Stimulated activated CD8-positive, alpha-beta memory T cell treated with anti-CD3 and anti-CD28 coated beads, Interleukin-4, amount 100 ng/mL, for 48 hours (primary cell): ENCODE results near the gene IMMP2L.

Experiments
- DNase-seq: peaks from one replicate; pipeline ENCODE4 v3.0.0-alpha.2; 2020

IMMP2L gene

DNA sequence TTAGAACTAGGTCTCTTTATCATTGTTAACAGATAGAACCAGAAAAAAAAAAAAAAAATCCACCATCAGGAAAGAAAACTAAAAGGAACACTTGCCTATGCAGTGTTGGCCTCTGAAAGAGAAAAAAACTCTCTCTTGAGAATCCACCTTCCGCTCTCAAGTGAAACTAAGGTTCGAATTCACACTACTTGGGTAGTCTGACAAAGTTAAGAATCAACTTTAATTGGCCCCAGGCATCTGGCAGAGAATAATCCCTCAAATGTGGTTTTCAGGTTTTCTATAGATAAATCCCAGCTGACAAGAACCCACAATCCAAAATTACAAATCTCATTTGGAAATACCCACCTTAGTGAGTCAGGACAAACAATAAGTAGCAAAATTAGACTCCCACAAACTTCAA is 671.1 kb downstream of the IMMP2L start:
- no peak for DNase-seq

DNA sequence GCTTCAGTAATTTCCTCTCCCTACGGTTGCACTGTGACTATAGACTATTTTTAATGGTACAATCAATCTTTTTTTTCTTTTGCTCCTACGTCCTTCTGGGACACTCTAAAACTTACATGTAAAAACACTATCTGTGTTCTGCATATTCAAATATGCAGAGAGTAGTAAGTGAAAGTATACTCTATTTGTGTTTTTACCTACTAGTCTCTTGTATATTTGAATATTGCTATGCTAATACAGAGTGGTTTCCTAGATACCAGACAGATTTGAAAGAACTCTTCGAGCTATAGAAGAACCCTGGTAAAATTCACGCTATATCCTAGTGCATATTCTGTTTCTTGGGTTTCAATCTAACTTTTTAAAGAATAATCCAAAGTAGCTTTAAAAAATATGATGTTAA is 672.2 kb downstream of the IMMP2L start:
- DNase-seq = no peak

DNA sequence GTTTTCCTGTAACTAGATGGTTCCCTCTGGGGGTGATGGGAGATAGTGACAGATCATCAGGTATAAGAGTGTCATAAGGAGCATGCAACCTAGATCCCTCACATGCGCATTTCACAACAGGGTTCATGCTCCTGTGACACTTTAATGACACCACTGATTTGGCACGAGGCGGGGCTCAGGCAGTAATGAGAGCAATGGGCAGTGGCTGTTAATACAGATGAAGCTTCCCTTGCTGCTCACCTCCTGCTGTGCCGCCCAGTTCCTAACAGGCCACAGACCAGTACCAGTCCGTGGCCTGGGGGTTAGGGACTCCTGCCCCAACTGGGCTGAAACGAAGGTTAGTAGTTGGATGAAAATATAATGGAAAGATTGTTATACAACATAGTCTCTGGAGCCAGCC is 673.0 kb downstream of the IMMP2L start:
- DNase-seq = no peak

DNA sequence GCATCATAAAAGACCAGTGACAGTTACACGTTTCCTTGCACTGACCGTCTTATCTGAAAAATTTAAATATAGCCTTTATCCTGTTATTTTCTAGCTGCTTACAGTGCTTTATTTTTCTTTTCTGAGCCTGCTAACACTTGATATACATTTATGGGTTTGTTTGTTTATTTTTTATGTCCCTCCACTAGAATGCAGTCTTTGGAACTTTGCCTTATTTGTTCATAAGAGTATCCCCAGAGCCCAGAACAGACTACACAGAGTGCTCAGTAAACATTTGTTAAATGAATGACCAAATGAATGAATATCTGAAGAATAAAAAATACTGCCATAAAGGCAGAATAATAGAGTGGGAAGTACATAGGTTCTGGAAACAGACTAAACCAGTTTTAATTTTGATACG is 673.7 kb downstream of the IMMP2L start:
- DNase-seq = no peak

DNA sequence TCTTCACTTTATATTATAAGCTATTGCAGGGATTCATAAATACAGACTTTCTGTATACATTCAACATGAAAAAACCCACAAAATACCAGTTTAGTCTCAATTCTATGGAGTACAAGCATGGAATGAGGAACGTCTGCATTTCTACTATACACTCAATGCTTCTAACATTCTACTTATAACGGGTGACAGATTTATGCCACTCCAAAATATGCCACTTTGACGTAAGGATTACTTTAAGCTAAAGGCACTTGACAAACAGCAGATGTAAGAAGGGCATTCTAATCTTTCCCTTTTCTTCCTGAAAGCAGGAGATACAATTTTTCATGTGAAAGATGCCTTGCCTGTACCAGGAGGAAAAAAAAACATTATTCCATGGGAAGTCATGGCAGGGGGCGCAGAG is 676.8 kb downstream of the IMMP2L start:
- no peak for DNase-seq

DNA sequence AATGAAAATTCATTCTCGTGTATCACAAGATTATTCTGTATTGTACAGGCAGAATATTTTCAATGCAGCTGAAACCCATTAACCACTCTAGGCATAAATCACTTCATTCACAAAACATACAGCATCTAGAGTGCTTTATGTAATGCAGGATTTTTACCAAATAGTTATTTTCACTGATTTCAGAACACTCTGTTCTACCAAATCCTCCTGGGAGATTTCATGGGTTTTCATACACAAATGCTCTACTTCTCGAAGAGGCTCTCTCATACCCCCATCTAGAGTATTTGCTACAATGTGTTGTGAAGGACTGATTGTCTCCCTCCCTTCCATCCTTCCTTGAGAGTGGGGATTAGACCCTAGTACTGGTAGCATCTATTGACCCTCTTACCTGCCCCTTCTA is 680.6 kb downstream of the IMMP2L start:
- no peak for DNase-seq

DNA sequence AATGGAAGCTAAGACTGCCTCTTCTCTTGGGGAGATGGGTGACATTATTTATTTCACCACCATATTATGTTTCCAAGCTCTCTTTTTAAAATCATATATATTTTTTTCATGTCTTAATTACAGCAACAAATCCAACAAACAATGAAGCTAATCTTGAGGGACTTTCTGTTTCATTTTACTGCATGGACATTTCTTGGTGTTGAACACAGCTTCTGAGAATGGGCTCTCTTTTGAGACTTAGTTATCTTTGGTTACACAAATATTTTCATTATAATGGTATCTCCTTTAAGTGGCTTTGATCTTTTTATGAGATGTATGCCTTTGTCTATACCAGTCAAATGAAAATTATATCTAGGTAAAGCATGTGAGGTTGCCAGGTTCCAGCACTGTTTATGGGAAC is 681.3 kb downstream of the IMMP2L start:
- DNase-seq = no peak

DNA sequence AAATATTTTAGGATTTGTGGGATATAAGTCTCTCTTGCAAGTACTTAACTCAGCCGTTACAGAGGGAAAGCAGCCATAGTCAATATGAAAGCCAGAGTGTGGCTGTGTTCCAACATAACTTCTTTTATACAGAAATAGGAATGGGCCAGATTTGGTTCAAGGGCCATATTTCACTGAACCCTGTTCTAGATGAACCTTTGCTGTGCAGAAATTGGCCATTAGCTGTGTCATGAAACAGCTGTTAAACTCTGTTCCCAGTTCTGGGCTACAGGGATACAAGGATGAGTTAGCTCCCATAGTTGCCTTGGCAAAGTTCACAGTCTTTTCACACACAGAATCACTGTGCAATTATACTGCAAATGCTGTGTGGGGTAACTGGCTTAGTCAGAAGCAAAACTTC is 685.3 kb downstream of the IMMP2L start:
- DNase-seq = no peak

DNA sequence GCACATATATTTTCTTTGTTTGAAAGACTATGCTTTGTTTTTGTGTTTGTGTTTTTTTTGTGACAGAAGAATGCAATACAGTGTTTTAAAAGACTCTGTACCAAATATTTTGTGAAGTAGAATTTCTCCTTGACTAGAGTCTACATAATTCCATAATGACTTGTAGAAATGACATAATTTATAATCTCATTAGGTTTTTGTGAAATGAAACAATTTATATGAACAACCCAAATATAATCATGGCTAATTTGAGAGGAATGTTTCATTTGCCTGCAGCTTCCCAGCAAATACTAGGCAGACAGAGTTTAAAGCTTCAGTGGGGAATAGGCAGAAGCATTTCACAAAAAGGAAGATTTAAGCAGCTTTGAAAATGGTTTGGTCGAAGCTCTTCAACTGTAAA is 686.9 kb downstream of the IMMP2L start:
- DNase-seq = no peak

DNA sequence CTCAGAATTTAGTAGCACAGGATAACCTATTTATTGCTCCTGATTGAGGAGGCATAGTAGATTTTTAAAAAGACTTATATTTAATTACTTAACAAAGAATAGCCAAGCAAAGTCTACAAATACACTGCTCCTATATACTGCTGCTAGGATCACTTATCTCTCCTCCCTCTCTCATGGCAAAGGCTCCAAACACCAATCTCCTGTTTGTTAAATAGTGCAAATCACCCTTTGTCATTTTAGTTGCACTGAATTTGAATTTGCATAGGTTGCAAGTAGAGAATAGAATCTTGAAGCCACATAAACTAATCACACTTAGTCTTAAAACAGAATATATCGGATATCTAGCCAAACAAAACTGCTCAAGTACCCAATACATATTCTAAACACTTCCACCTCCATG is 690.4 kb downstream of the IMMP2L start:
- no peak for DNase-seq

DNA sequence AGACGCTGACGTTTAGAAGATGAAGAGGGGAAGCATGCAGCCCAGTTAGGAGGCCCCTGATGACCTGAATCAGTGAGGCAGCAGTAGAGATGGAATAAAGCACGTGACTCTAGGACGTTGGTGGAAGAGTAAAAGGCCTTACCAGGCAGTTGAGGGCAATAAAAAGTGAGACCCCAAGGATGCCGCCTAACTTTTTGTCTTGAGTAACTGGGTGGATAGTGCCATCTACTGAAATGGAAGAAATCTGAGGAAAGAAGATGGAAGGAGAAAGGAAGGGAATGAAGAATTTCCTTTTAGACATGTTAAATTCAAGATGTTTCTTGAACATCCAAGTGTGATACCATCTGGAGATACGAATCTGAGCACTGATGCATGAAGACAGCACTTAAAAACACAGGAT is 691.4 kb downstream of the IMMP2L start:
- no peak for DNase-seq

DNA sequence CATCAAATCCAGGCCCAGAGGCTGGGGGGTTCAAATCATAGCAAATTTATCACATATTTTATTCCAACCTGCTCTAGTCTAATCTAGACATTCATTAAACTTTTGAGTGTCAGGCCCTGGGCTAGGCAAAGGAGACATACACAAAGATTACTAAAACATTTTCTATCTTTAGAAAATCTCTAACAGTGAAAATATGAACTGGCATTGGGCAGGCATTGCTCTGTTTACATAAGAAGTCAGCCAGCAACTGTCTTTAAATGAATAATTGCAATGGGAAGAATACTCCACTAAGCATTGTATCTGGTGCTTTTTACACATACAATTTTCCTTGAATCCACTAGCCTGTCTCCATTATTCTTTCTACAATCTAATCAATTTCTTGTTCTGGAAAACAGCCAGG is 693.8 kb downstream of the IMMP2L start:
- no peak for DNase-seq

DNA sequence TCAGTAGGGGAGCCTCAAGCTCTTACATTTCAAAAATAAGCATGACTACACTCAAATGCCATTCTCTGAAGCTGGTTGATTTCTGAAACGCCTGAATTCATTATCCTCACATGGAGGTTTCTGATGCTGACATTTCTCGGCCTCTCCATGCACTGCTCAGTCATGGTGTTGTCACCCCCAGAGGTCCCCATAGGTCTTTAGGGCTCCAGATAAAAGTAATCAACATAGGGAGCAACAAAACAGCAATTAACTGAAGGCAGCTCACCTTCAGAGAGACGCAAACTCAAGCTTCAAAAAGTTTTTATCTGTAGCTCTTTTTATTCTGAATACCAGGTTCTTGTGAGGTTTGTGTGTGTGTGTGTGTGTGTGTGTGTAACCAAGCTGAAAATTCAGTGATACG is 694.5 kb downstream of the IMMP2L start:
- DNase-seq = no peak

DNA sequence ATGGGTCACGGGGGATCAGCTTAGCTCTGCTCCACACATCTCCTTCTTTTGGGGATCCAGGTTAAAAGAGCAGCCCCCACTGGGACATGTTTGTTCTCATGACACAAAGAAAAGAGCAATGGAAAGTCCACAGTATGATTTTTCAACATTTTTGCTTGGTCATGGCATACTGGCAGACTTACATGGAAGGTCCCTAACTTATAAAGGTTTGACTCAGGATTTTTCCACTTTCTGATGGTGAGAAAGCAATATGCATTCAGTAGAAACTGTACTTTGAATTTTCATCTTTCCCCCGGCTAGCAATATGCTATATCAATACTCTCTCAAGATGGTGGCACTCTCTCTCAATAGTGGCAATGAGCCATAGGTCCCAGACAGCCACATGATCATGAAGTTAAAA is 699.0 kb downstream of the IMMP2L start:
- no peak for DNase-seq

DNA sequence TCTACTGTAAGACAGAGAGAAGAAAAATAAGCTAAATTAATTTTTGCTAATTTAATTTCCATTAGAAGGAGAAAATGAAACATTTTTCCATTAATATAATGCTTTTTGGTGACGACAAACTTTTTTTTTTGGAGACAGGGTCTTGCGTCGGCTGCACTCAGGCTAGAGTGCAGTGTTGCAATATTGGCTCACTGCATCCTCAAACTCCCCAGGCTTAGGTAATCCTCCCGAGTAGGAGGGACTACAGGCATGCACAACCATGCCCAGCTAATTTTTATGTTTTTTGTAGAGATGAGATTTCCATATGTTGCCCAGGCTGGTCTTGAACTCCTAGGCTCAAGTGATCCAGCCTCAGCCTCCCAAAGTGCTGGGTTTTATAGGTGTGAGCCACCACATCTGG is 701.1 kb downstream of the IMMP2L start:
- no peak for DNase-seq

DNA sequence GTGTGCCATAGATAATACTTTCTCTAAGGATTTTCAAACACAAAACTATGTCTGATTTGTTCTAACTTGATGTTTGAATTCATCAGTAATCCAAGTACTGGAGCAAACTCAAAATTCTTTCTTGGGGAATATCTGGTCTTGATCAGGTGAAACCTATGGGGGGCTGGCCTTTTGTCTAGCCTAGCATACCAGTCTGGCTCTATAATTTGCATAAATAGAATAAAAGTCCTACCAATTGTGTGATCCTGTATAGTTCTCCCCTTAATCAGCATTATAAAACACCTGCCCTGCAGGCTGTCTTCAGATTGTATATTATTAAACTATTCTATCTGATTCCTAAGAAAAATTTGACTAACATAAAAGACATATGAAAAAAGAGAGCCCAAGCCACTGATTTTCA is 705.2 kb downstream of the IMMP2L start:
- no peak for DNase-seq

DNA sequence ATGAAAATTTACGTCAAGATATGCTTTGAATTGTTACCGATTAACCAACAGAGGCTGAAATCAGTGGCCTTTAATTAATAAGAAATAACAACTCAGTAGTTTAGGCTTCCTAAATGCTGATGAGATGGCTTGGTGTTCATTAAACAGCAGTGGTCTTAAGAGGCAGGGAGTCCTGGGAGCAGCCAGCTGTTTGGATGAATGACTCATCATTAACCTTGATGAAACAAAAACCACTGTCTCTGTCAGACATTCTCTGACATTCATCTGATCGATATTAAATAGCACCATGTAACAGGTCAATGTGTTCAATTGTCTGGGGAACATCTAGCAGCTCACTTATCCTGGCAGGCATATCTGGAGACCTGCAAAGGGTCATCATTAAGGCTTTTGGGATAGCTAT is 705.6 kb downstream of the IMMP2L start:
- no peak for DNase-seq

DNA sequence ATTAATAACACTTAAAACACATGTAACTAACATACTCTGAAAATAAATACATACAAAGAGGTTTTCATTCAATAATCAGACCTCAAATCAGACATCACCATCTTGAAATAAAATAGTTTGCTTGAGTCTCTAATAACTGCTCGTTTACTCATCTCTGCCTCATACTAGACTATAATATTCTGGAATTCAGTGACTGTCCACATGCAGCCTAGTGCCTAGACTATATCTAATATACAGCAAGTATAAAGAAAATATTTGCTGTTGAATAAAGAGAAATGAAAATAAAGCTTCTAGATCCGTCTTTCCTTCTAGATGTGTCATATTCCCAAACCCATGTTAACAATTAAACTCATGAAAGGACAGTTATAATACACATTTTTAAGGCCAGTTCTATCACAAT is 707.6 kb downstream of the IMMP2L start:
- DNase-seq = no peak

DNA sequence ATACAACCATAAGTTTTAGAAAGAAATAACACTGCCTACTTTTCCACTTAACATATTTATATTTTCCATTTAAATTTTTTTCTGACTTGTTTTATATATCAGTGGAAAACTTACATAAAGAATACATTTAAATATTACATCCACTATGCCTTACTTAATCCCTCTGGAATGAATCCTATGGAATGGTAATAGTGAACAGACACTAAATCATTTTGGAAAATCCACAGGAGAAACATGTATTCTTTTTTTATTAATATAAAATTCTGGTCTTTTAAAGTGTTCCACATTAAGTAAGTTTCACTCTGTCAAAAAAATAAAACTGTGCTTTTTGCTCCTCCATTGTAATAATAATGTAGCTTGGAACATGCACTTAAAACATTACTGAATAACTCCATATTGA is 708.1 kb downstream of the IMMP2L start:
- DNase-seq = no peak

DNA sequence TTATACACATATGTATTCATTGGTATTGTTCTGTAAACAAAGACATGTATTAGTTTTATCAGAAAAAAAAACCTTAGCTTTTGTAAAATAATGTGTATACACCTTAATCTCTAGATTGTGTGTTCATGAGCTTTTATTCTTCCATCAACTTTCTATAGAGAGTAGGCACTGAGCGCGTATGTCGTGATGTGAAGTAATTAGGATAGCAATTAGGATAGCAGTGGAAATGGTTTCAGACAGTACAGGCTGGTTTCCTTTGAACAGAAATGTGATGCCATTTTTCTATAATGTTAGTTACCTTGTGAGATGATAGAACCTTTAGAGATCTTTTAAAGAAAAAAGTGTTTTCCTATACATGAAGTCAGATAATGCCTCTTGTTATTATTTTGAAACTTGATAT is 709.0 kb downstream of the IMMP2L start:
- DNase-seq = no peak

DNA sequence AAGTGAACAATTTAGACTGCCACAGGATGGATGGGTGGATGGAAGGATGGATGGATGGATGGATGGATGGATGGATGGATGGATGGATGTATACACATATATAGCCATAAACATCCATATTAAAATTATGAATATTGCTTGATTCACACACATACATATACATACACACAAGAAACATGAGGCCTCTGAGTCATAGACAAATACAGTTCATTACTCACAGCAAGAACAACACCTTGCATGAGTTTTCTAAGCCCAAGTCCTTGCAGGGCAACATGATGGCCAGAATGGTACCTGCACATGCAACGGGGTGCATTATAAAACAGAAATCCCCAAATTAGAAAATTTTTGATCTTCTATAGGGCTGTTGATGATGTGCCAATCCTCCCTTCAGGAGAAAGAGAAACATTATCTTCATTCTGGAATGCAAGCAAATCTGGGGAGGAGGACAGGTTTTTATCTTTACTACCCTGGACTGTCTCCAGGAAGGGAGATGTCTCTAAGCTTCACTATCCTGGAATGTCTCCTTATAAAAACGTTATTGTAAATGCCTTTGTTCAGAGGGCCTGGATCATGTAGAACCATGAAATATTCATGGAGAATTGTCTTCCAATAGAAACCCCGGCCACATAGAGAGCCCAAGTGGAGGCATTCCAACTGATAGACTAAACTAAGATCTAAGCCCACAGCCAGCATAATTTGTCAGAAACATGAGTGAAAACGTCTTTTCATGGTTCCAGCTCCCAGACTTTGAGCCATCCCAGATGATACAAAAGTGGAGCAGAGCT is 709.9 kb downstream of the IMMP2L start:
- DNase-seq = no peak

DNA sequence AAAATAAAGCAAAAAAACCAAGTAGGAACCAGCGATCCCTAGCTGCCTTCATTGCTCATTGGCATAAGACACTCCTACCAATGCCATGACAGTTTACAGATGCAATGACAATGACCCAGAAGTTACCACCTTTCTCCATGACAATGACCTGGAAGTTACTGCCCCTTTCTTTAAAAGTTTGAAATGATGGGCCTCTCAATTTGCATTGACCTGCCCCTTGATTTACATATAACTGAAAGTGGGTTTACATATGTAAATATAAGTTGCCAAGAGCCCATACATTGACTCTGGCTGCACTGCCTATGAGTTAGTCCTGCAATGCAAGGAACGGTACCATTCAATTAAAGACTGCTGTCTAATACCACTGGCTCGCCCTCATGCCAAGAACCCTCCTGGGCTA is 712.1 kb downstream of the IMMP2L start:
- no peak for DNase-seq

DNA sequence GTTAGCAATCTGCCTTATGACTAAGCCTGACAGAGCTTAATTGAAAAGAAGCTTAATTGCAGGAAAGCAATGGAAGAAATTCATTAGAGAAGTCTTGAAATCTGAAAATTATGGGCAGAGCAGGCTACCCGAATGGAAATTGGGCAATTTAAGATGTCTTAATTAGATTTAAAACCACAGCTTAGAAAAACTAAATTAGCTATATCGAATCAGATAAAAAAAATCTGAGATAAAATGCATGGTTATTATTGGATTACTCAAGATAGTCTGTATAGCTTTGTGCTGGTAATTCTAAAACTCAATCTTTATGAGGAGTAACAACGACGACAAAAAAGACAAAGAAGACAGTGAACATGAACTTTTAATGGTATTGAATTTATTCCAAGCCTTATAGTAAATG is 719.5 kb downstream of the IMMP2L start:
- DNase-seq = no peak

DNA sequence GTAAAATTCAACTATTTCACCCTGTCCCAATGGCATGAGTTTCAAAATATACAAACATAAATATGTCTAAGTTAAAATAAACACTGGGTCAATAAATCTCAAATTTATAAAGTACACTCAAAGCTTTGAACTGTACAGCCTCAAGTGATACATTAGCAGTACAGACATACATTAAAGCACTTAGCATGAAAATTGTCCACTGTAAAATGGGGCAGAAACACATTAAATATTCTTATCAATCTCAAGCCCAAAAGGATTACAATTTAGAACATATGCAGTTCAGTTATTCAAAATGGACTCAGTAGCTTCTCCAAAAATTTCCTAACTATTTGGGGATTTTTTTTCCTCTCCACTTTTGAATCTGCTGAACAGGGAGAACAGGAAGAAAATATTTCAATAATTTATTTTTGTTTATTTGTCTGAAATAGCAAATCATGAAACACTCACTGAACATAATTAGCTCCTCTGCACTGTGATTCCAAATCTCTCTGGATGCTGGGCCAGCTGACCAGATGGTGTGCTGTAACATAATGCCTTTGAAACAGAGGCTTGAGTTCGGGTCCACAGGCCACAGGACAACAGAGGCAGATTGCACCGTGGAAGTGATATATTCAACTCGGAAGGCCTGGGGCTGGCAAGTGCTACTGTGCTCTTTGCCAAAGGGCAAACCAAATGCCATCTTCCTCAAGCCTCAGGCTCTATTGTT is 720.3 kb downstream of the IMMP2L start:
- DNase-seq = no peak

DNA sequence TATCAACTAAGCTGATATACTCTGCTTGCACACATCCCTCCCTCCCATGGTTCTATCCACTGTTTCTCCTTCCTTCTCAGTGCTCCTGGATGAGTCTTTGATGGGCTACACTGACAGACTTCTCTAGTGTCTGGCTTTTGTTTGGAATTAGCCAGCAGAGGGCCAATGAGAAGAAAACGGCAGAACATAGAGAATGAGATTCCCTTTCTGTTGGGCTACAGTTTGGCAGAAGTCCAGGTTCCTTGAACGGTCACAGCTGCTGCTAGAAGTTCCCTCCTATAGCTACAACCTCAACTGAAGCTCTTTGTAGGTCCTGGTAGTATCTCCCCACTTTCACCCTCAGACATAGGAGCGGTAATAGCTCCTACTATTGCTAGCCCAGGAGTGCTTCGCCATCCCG is 722.4 kb downstream of the IMMP2L start:
- no peak for DNase-seq
